ENCODE results near the gene PPP1R3G. TPM values are rescaled to one million over a fixed set of nuclear protein-coding genes. Genes with fewer than 3 reads are reported as not detected.

Gene PPP1R3G
- total RNA-seq, 1 donor from 2014 or later = 1.6 TPM

DNA sequence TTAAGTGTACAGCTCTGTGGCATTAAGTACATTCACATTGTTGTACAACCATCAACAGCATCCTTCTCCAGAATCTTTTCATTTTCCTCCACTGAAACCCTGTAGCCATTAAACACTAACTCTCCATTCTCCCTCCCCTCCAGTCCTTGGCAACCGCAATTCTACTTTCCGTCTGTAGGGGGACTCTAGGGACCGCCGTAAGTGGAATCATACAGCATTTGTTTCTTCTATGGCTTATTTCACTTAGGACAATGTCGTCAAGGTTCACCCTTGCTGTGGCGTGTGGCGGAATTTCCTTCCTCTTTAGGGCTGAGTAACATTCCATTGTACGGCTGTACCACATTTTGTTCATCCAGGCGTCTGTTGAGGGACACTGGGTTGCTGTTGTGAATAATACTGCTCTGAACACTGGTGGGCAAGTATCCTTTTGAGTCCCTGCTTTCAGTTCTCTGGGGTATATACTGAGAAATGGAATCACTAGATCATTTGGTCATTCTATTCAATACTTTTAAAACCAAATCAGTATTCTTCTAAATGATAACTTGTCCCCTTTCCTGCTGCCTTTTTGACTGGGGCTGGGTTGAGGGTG lies 50.7 kb downstream of the PPP1R3G start:
- FAIRE-seq = no peak
- no peak for DNase-seq (ENCODE audit: low spot score in 2 of 2)

DNA sequence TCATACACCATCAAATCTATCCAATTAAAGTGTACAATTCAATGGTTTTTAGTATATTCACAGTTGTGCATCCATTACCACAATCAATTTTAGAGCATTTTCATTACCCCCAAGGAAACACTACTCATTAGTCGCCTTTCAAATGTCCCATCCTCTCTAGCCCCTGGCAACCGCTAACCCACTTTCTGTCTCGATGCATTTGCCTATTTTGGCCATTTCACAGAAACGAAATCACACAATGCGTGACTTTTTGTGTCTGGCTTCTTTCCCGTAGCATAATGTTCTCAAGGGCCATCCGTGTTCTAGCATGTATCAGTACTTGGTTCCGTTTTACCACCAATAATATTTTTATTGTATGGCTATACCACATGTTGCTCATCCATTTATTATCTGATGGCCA lies 51.7 kb downstream of the PPP1R3G start:
- DNase-seq (ENCODE audit: low spot score in 2 of 2) = no peak
- no peak for FAIRE-seq

Other genes starting within 250 kb of the PPP1R3G start
- 17.1 TPM for gene RPP40, start 81.3 kb upstream of the PPP1R3G start, total RNA-seq
- gene LYRM4, start 175.6 kb downstream of the PPP1R3G start, total RNA-seq = 14.7 TPM
- gene FARS2, start 176.2 kb downstream of the PPP1R3G start, total RNA-seq = 19.6 TPM

Measured in frontal cortex (tissue), 4 donors.